Measurements from ENCODE around the gene MRPL53.

DNA sequence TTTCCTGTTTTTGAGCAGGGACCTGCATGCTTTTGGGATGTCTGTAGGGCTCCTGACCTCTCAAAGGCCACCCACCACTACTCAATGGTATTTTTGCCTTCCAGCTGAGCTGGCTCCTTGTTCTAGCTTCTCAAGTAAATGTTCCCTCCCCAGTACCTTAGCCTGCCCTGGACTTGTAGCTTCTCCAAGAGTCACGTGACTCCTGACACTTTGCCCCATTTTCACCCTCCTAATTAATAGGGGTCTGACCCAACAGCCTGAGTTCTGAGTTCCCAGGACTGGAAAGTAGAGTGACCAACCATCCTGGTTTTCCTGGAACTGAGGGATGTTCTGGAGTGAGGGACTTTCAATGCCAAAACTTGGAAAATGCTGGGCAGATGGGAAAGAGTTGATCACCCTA, 23.0 kb upstream of the MRPL53 start:
- TF ChIP-seq SRF (IDR thresholded peaks at IDR 0.05; ENCODE audit: low read depth) (no peak), POLR2A (IDR thresholded peaks at IDR 0.05; ENCODE audit: borderline replicate concordance, extremely low read depth, insufficient read depth, insufficient read length) (no peak)
- TF ChIP-seq, protein P1, sequence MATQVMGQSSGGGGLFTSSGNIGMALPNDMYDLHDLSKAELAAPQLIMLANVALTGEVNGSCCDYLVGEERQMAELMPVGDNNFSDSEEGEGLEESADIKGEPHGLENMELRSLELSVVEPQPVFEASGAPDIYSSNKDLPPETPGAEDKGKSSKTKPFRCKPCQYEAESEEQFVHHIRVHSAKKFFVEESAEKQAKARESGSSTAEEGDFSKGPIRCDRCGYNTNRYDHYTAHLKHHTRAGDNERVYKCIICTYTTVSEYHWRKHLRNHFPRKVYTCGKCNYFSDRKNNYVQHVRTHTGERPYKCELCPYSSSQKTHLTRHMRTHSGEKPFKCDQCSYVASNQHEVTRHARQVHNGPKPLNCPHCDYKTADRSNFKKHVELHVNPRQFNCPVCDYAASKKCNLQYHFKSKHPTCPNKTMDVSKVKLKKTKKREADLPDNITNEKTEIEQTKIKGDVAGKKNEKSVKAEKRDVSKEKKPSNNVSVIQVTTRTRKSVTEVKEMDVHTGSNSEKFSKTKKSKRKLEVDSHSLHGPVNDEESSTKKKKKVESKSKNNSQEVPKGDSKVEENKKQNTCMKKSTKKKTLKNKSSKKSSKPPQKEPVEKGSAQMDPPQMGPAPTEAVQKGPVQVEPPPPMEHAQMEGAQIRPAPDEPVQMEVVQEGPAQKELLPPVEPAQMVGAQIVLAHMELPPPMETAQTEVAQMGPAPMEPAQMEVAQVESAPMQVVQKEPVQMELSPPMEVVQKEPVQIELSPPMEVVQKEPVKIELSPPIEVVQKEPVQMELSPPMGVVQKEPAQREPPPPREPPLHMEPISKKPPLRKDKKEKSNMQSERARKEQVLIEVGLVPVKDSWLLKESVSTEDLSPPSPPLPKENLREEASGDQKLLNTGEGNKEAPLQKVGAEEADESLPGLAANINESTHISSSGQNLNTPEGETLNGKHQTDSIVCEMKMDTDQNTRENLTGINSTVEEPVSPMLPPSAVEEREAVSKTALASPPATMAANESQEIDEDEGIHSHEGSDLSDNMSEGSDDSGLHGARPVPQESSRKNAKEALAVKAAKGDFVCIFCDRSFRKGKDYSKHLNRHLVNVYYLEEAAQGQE (IDR thresholded peaks at IDR 0.05; ENCODE audit: low read depth): no peak
